Left ventricle myocardium inferior (tissue), 1 donor: ENCODE data around the gene CFD. TPM values are rescaled to one million over a fixed set of nuclear protein-coding genes. Genes with fewer than 3 reads are reported as not detected.

Experiments used
- DNase-seq: peaks from one replicate; pipeline ENCODE4 v3.0.0-alpha.2; 2020
- H3K27ac ChIP-seq: fragments of 200-600 bp; replicated peaks from 2 replicates; pipeline ENCODE4 v1.8.0; 2021
- H3K27me3 ChIP-seq: fragments of 200-600 bp; 2 replicates; pipeline ENCODE4 v1.8.0; 2021; ENCODE audit warnings: low read depth
- H3K36me3 ChIP-seq: fragments of 200-600 bp; 2 replicates; pipeline ENCODE4 v1.8.0; 2021
- H3K4me1 ChIP-seq: fragments of 200-600 bp; 2 replicates; pipeline ENCODE4 v1.8.0; 2021
- H3K4me3 ChIP-seq: fragments of 200-600 bp; 2 replicates; pipeline ENCODE4 v1.8.0; 2021; ENCODE audit warnings: mild to moderate bottlenecking, moderate library complexity
- H3K9me3 ChIP-seq: fragments of 200-600 bp; replicated peaks from 2 replicates; pipeline ENCODE4 v1.8.0; 2021
- CTCF ChIP-seq: fragments of 200-600 bp; IDR thresholded peaks from 2 replicates; pipeline ENCODE4 v1.8.0; 2021; ENCODE audit warnings: antibody characterized with exemption, mild to moderate bottlenecking, borderline replicate concordance
- intact Hi-C: fragments of 100-400 bp; cut with micrococcal nuclease; formaldehyde crosslinking; loops from one replicate; pipeline ENCODE4 v1.11.0; 2022
- total RNA-seq: library from RNA; stranded (reverse); fragmentation: NEBNext Ultra II Directional; extraction: Animal tissue kit (Norgen Biotek cat#: 25700); gene quantifications from one replicate; pipeline ENCODE4 v1.2.1, GENCODE V29; 2021
- donor health status: DM: no; HTN: yes; CAD: no; lungs with severe emphysema.

CFD gene
- total RNA-seq, 1 donor from 2014 or later, result 200 TPM

DNA sequence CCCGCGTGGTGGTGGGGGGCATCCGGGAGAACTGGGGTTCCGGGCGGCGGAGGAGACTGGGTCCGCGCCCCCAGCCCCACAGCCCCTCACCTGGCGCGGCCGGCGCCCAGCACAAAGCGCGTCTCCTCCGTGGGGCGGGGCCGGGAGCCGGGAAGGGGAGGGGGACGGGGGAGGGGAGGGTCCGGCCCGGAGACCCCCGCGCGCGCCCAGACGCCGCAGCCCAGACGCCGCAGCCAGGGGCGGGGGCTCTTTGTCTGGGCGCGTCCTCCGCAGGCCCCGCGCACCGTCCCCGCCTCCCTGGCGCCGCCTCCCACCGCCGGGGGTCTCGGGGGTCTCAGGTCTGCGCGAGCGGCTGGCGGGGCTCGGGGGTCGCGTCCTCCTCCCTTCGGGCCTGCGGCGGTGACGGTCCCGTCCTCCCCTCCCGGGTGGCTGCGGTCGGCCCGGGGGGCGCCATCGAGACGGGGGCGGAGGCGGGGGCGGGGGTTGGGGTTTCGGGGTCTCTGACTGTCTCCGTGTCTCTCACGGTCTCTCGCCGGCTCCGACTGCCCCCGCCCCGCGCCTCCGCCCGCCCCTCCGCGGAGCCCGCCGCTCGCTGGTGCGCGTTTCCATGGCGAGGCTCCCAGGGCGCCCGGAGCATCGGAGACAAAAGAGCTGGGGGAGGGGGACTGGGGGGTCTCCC is 37.5 kb upstream of the CFD start, which contains the start of gene PLPPR3:
Gene PLPPR3 (minus strand): TSS at position 131 of the 679 bp plus-strand sequence. CDS start 396 bp downstream, outside the sequence.
- TF ChIP-seq CTCF, result no peak

DNA sequence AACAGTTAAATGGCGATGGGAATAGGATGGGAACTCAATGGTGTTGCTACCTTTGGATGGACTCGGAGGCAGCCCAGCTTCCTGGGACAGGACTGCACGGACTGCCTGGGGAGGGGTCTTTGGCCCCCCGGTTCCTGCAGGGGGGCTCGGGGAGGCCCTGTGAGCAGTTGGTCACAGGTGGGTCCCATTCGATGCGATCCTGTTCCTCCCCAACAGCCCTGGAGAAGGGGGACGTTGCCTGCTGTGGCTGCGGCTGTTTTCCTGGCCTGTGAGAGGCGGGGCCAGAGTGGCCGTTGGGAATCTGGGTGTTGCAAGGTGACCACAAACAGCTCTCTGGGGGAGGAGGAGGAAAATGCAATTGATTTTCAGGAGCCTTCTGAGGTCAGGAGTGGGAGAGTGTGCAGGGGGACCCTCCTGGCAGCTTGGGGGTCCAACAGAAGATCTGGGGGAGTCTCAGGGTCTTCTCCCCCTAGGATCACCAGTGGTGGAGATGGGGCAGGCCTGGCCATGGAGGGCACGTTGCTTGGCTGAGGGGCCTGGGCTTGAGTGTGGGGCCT is 35.8 kb upstream of the CFD start:
- intact Hi-C loops, result no loop called here
- no peak for TF ChIP-seq CTCF
- peaks cover 15% of the 10 kb centered on the region for H3K4me1 ChIP-seq
- no peaks in the 10 kb centered on the region for H3K36me3 ChIP-seq
- H3K27ac ChIP-seq, result no peak overlapping the region
- H3K9me3 ChIP-seq, result no peaks in the 10 kb centered on the region
- H3K4me3 ChIP-seq, result no peak overlapping the region
- H3K27me3 ChIP-seq, result peaks cover 45% of the 10 kb centered on the region
- no peak for DNase-seq

More for the DNA sequence above, 37.5 kb upstream of the CFD start, which contains the start of gene PLPPR3:
- no peaks in the 10 kb centered on the region for H3K36me3 ChIP-seq
- H3K4me3 ChIP-seq, result peak within 1 kb of the TSS; percentile 63
- peaks cover 36% of the 10 kb centered on the region for H3K27me3 ChIP-seq
- DNase-seq, result no peak
- H3K4me1 ChIP-seq, result peaks cover 15% of the 10 kb centered on the region
- no peak within 1 kb of the TSS for H3K27ac ChIP-seq
- H3K9me3 ChIP-seq, result no peaks in the 10 kb centered on the region
- intact Hi-C loops, result no loop called here

DNA sequence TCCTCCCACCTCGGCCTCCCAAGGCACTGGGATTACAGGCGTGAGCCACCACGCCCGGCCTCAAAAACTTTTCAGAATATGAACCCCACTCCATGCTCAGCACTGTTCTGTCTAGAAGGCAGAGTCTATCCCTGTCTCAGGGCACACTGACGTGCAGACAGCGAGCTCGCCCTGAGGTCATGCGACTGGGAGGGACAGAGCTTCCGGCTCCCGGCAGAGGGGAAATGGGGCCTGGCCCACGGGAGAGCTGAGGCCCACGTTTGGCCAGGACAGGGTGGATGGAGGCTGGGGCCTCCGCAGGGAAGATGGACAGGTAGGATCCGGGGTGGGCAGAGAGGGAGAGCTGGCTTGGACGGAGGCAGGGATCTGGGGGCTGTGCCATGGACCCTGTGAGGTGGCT is 34.6 kb upstream of the CFD start:
- no peak for TF ChIP-seq CTCF
- no peak for DNase-seq
- Histone ChIP-seq H3K4me3 (no peak overlapping the region), H3K9me3 (no peaks in the 10 kb centered on the region), H3K27ac (no peak overlapping the region), H3K36me3 (no peaks in the 10 kb centered on the region), H3K4me1 (peaks cover 15% of the 10 kb centered on the region), H3K27me3 (peaks cover 53% of the 10 kb centered on the region)
- intact Hi-C loops, result no loop called here

GRCh38 chr19:825897-826644 is 33.4 kb upstream of the CFD start:
- H3K9me3 ChIP-seq, result no peaks in the 10 kb centered on the region
- TF ChIP-seq CTCF, result no peak
- H3K4me1 ChIP-seq, result peaks cover 15% of the 10 kb centered on the region
- DNase-seq, result no peak
- no peak overlapping the region for H3K4me3 ChIP-seq
- no peaks in the 10 kb centered on the region for H3K36me3 ChIP-seq
- peaks cover 64% of the 10 kb centered on the region for H3K27me3 ChIP-seq
- intact Hi-C loops, result no loop called here
- no peak overlapping the region for H3K27ac ChIP-seq

DNA sequence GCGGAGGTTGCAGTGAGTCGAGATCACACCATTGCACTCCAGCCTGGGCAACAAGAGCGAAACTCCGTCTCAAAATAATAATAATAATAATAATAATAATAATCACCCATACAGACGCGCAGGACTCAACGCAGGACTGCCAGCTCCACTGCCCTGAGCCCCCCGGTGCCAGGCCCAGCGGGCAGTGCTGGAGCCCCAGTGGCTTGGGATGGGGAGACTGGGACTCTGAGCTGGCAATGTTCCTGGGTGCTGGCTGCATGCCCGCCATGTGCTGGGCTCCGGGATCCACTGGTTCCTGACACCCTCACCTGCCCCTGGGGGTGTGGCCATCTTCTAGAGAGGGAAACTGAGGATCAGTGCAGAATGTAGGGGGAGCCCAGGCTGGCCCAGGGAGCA is 32.2 kb upstream of the CFD start:
- TF ChIP-seq CTCF, result no peak
- Histone ChIP-seq H3K27ac (no peak overlapping the region), H3K4me1 (peaks cover 3% of the 10 kb centered on the region), H3K27me3 (peaks cover 64% of the 10 kb centered on the region), H3K4me3 (no peak overlapping the region), H3K36me3 (no peaks in the 10 kb centered on the region), H3K9me3 (no peaks in the 10 kb centered on the region)
- intact Hi-C loops, result no loop called here
- DNase-seq, result no peak
